ENCODE measurements around the gene PDCD2L. TPM values are rescaled to one million over a fixed set of nuclear protein-coding genes. Genes with fewer than 3 reads are reported as not detected.
"Not testable (repeated sequence)": the region's sequence is repeated elsewhere in the genome, so short reads cannot be mapped to it uniquely, and the experiment has no call there.

PDCD2L gene
- total and polyA plus RNA-seq, 5 donors = 8.0 to 12.8 (median 9.2) TPM

DNA sequence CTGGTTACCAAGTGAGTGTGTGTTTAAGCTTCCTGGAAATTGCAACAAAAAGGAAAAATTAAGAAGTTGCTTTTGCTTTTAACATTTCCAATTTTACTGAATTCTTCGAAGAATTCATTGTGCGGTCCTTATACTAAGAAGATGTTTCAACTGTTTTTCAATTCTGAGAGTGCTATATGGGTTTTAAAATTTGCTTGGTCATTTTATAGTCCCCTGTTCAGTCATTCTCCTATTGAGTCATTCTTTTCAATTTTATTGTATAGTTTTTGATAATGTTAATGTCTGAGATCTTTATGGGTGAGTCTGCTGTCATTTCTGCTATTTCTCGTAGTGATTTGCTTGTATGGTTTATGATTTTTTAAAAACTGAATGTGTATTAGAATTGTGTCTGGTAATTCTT is 50.5 kb downstream of the PDCD2L start:
- Histone ChIP-seq H3K27ac (ENCODE audit: low read length) (no peak overlapping the region), H3K27me3 (ENCODE audit: control insufficient read depth, insufficient read depth) (no peaks in the 10 kb centered on the region), H3K4me3 (ENCODE audit: low read length) (no peak overlapping the region), H3K4me1 (ENCODE audit: control insufficient read depth, insufficient read depth, low read length) (no peaks in the 10 kb centered on the region), H3K9me3 (ENCODE audit: control insufficient read depth, low read length) (no peaks in the 10 kb centered on the region)
- no peak for ATAC-seq
- 95% methylated on average over 3 of the region's 3 CpGs for WGBS
- DNase-seq = no peak
- intact Hi-C loops (cut with DNase I) = no loop called here

DNA sequence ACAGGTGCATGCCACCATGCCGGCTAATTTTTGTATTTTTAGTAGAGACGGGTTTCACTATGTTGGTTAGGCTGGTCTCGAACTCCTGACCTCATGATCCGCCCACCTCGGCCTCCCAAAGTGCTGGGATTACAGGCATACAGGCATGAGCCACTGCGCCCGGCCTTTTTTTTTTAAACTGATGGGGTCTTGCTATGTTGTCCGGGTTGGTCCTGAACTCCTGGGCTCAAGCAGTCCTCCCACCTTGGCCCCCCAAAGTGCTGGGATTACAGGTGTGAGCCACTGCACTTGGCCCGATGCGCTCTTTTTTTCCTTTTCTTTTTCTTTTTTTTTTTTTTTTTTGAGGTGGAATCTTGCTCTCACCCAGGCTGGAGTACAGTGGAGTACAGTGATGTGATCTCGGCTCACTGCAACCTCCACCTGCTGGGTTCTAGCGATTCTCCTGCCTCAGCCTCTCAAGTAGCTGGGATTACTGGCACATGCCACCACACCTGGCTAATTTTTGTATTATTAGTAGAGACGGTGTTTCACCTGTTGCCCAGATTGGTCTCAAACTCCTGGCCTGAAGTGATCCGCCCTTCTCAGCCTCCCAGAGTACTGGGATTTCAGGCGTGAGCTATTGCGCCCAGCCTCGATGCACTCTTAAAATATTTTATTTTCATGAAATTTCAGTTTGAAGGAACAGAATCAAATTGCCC is 51.7 kb downstream of the PDCD2L start:
- H3K9me3 ChIP-seq (ENCODE audit: control insufficient read depth, low read length); DNase-seq; H3K27ac ChIP-seq (ENCODE audit: low read length); H3K4me3 ChIP-seq (ENCODE audit: low read length); H3K4me1 ChIP-seq (ENCODE audit: control insufficient read depth, insufficient read depth, low read length); H3K27me3 ChIP-seq (ENCODE audit: control insufficient read depth, insufficient read depth); ATAC-seq; intact Hi-C loops (cut with DNase I): not testable (repeated sequence)
- 92% methylated on average over 17 of the region's 17 CpGs for WGBS

DNA sequence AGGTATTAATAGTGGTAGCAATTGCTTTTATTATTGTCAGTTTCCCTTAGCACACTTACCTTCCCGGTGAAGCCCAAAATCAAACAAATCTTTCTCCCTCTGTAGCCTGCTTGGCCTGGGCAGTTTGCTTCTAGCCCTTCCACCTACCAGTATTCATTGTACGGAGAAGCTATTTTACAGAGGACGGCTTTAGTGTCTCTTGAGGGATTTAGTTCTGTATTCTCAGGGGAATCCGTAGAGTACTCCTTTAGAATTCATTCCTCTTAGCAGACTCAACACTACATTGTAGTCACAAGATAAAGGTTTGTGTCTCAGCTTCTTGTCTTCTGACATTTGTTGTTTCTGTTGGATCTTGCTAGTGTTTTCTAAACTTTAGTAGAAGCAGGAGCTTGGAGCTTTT is 53.2 kb downstream of the PDCD2L start:
- no peak for DNase-seq
- no peak overlapping the region for H3K4me3 ChIP-seq (ENCODE audit: low read length)
- peaks cover 11% of the 10 kb centered on the region for H3K4me1 ChIP-seq (ENCODE audit: control insufficient read depth, insufficient read depth, low read length)
- no peak overlapping the region for H3K27ac ChIP-seq (ENCODE audit: low read length)
- H3K9me3 ChIP-seq (ENCODE audit: control insufficient read depth, low read length) = no peaks in the 10 kb centered on the region
- H3K27me3 ChIP-seq (ENCODE audit: control insufficient read depth, insufficient read depth) = no peaks in the 10 kb centered on the region
- WGBS = 64% methylated on average over 4 of the region's 4 CpGs
- intact Hi-C loops (cut with DNase I) = no loop called here
- ATAC-seq = no peak

DNA sequence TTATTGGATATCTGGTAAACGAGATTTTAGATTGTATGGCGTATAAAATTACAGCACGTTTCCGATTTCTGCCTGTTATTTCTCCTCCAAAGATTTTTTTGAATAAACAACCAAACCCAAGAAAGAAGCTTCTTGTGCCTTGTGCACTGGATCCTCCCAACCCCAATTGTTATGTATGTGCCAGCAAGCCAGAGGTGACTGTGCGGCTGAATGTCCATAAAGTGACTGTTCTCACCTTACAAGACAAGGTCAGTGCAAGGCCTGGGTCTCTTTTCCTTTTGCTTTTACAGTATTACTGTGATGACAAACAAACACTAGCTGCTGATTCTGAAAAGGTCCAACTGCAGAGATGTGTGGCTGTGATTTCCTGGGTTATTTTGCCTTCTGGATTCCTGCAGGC is 54.5 kb downstream of the PDCD2L start:
- intact Hi-C loops (cut with DNase I) = no loop called here
- Histone ChIP-seq H3K4me1 (ENCODE audit: control insufficient read depth, insufficient read depth, low read length) (peaks cover 11% of the 10 kb centered on the region), H3K27ac (ENCODE audit: low read length) (no peak overlapping the region)

DNA sequence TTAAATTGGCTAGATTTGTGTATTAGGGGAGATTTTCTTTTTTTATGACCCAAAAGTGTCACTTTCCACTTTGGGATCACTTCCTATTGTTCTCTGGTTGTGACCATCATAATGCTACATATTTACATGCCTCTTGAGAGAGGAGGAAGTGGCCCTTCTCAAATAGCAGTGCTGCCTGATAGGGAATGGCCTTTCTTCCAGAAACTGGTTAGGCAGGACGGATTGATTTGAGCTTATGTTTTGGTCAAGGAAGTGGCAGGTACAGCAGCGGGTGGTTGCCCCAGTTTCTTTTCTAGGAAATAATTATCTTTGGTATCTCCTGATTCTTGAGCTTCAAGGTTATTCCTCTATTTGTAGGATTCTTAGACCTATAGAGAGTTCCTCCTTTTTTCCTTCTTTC is 55.4 kb downstream of the PDCD2L start:
- 85% methylated on average over 2 of the region's 2 CpGs for WGBS

More for the DNA sequence above, 54.5 kb downstream of the PDCD2L start:
- ATAC-seq = no peak
- Histone ChIP-seq H3K27me3 (ENCODE audit: control insufficient read depth, insufficient read depth) (no peaks in the 10 kb centered on the region), H3K9me3 (ENCODE audit: control insufficient read depth, low read length) (no peaks in the 10 kb centered on the region), H3K4me3 (ENCODE audit: low read length) (no peak overlapping the region)
- no peak for DNase-seq
- 91% methylated on average over 5 of the region's 5 CpGs for WGBS

DNA sequence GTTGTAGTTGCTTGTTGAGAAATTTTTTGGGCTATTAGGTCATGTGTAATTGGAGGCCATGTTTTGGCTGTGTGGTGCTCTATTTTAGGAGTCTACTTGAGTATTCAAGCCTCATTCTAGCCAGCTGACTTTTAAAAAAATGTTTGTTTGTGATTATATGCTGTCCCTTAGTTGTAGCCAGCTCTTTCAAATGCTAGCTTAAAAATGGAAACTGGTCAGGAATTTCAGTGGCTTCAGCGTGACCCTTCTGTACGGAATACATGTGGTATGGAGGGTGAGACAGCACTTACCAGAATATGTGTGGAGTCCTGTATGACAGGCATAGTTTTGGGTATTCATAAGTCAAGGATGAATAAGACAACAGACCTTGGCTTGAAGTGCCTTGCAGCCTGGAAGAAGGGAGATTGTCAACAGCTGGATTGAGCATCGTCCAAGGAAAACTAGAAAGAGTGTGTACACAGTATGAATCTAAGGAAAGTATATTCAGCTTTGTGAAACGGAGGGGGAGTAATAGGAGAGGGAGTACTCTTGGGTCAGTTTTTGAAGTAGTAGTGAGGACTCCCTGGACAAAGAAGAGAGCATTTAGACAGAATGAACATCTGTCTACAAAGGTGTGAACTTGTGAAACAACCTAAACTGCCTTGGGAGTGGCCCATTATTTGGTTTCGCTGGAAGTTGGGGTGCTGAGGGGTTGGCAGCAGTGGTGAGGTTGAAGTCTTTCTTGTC is 57.3 kb downstream of the PDCD2L start:
- Histone ChIP-seq H3K27me3 (ENCODE audit: control insufficient read depth, insufficient read depth) (no peaks in the 10 kb centered on the region), H3K4me1 (ENCODE audit: control insufficient read depth, insufficient read depth, low read length) (peaks cover 11% of the 10 kb centered on the region), H3K27ac (ENCODE audit: low read length) (peak overlapping the region; percentile 77), H3K9me3 (ENCODE audit: control insufficient read depth, low read length) (no peaks in the 10 kb centered on the region), H3K4me3 (ENCODE audit: low read length) (no peak overlapping the region)
- ATAC-seq (peak; percentile 70 to 84), DNase-seq (no peak)
- intact Hi-C loops (cut with DNase I) = no loop called here
- WGBS = 59% methylated on average over 5 of the region's 5 CpGs

More for the DNA sequence above, 55.4 kb downstream of the PDCD2L start:
- intact Hi-C loops (cut with DNase I) = no loop called here
- DNase-seq (no peak), ATAC-seq (no peak)
- Histone ChIP-seq H3K4me1 (ENCODE audit: control insufficient read depth, insufficient read depth, low read length) (peaks cover 11% of the 10 kb centered on the region), H3K4me3 (ENCODE audit: low read length) (no peak overlapping the region), H3K9me3 (ENCODE audit: control insufficient read depth, low read length) (no peaks in the 10 kb centered on the region), H3K27ac (ENCODE audit: low read length) (no peak overlapping the region), H3K27me3 (ENCODE audit: control insufficient read depth, insufficient read depth) (no peaks in the 10 kb centered on the region)

DNA sequence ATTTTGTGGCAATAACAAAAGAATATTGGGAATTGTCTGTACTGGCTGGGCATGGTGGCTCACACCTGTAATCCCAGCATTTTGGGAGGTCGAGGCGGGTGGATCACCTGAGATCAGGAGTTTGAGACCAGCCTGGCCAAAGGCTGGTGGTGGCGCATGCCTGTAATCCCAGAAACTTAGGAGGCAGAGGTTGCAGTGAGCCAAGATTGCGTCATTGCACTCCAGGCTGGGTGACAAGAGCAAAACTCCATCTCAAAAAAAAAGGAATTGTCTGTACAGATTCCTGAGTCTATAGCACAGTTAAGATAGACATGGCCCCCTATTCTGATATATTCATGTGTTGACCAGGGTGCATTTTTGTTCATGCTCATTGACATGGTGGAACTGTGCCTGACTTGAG is 60.6 kb downstream of the PDCD2L start:
- H3K27me3 ChIP-seq (ENCODE audit: control insufficient read depth, insufficient read depth); DNase-seq; H3K4me3 ChIP-seq (ENCODE audit: low read length); ATAC-seq; intact Hi-C loops (cut with DNase I); H3K9me3 ChIP-seq (ENCODE audit: control insufficient read depth, low read length); H3K27ac ChIP-seq (ENCODE audit: low read length): not testable (repeated sequence)
- WGBS = 94% methylated on average over 4 of the region's 4 CpGs
- peaks cover 11% of the 10 kb centered on the region for H3K4me1 ChIP-seq (ENCODE audit: control insufficient read depth, insufficient read depth, low read length)

DNA sequence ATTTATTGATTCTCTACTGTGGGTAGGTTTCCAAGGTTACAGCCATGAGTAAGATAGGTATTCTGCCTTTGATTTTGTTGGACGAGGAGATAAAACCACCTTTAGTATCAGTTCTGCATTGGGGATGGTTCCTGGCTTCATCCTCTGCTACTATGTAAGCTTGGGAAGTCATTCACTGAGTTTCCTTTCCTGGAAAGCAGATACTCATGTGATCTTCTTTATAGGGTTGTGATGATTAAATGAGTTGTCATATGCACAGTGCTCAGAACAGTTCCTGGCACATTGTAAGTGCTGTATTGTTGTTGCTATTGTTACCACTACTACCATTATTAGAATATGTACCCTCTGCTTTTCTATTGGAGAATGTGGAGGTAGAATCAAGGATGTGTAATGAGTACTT is 64.2 kb downstream of the PDCD2L start:
- ATAC-seq (peak in 1 of 2 donors; percentile 24), DNase-seq (no peak)
- Histone ChIP-seq H3K4me1 (ENCODE audit: control insufficient read depth, insufficient read depth, low read length) (no peaks in the 10 kb centered on the region), H3K27ac (ENCODE audit: low read length) (no peak overlapping the region), H3K27me3 (ENCODE audit: control insufficient read depth, insufficient read depth) (no peaks in the 10 kb centered on the region), H3K9me3 (ENCODE audit: control insufficient read depth, low read length) (no peaks in the 10 kb centered on the region), H3K4me3 (ENCODE audit: low read length) (no peak overlapping the region)
- intact Hi-C loops (cut with DNase I) = no loop called here
- WGBS = 69% methylated on average over 1 of the region's 1 CpG

DNA sequence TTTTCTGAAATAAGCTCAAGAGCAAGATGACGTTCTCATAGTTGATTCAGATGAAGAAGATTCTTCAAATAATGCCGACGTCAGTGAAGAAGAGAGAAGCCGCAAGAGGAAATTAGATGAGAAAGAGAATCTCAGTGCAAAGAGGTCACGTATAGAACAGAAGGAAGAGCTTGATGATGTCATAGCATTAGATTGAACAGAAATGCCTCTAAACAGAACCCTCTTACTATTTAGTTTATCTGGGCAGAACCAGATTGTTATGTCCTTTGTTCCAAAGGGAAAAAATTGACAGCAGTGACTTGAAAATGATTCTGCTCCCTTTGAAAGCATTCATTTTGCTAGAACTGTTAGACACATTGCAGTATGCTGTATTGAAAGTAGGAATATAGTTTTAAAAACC is 64.8 kb downstream of the PDCD2L start:
- H3K27ac ChIP-seq (ENCODE audit: low read length); intact Hi-C loops (cut with DNase I): not testable (repeated sequence)

DNA sequence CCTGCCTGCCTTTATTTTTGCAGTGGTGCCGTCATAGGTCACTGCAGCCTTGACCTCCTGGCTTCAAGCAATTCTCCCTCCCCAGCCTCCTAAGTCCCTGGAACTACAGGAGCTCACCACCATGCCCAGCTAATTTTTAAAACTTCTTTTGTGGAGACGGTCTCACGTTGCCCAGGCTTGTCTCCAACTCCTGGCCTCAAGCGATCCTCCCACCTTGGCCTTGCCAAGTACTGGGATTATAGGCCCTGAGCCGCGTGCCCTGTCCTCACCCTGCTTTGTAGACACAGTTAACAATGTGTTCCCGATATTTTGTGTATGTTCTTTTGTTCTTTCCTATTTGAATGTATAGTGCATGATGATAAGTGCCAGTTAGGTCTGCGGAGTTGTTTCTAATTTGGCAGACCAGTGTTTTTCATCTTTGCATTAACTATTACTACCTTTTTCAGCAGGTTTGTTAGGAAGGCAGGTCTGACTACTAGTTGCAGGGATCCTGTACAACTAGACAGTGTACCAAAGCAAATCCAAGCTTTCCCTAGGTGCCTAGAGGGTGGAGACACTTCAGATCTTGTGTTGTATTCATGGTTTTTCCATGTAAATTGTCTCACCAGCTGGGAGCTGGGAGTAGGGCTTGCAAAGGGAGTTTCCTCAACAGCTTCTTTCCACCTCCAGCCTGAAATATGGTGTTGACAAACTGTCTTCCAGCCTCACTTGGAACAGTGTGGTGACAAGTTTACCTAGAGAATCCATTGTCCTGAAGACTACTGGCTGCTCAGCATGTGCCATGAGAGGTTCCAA is 67.9 kb downstream of the PDCD2L start:
- Histone ChIP-seq H3K4me1 (ENCODE audit: control insufficient read depth, insufficient read depth, low read length) (no peaks in the 10 kb centered on the region), H3K27ac (ENCODE audit: low read length) (no peak overlapping the region), H3K4me3 (ENCODE audit: low read length) (no peak overlapping the region), H3K9me3 (ENCODE audit: control insufficient read depth, low read length) (no peaks in the 10 kb centered on the region), H3K27me3 (ENCODE audit: control insufficient read depth, insufficient read depth) (no peaks in the 10 kb centered on the region)
- no peak for ATAC-seq
- intact Hi-C loops (cut with DNase I) = no loop called here
- 79% methylated on average over 8 of the region's 8 CpGs for WGBS
- no peak for DNase-seq

More for the DNA sequence above, 64.8 kb downstream of the PDCD2L start:
- not testable (repeated sequence) for H3K27me3 ChIP-seq (ENCODE audit: control insufficient read depth, insufficient read depth); H3K9me3 ChIP-seq (ENCODE audit: control insufficient read depth, low read length); H3K4me1 ChIP-seq (ENCODE audit: control insufficient read depth, insufficient read depth, low read length); DNase-seq; H3K4me3 ChIP-seq (ENCODE audit: low read length); ATAC-seq
- WGBS = 74% methylated on average over 5 of the region's 5 CpGs
